Left kidney (tissue), 2 donors: ENCODE measurements around the gene MAP3K3. TPM values are rescaled to one million over a fixed set of nuclear protein-coding genes. Genes with fewer than 3 reads are reported as not detected.

Experiments used
- DNase-seq: peaks from one replicate; pipeline ENCODE4 v3.0.0-alpha.2; 2013
- polyA plus RNA-seq: library from polyadenylated mRNA; unstranded; fragments of 120-200 nt; gene quantifications from one replicate; pipeline ENCODE4 v1.2.1, GENCODE V29; 2013; ENCODE audit not compliant: insufficient read length

The MAP3K3 gene
- polyA plus RNA-seq, 1 donor: 33.8 TPM

GRCh38 chr17:63693411-63694113 is 71.3 kb downstream of the MAP3K3 start:
- no peak for DNase-seq

DNA sequence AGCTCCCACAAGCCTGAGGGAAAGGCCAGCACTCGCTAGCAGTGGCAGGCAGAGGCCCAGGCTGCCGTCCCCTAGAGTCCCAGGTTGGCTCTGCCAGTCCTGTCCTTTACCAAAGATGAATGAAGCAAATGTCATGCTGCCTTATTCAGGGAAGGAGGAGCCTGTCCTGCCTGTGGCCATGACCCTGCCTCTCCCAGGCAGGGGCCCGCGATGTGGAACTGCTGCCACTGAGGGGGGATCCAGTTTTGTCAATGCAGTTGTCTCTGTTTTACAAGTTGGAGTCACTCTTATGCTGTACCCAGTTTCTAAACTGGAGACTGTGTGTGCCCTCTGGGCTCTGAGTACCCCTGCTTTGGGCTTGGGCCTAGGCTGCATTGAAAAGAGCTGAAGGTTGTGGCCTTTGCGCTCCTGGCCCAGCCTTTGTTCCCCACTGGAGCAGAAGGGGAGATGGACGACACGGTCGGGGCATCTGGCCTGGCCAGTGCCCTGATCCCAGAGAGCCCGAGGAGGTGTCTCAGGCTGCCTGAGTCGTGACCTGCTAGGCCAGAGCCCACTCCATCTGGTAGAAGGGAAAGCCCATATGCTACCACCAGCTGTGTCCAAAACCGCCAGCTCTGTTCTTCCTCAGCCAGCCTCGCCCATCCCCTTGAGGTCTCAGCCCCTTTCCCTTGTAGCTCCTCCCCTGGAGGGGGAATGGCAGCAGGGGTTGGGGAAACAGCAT is 72.2 kb downstream of the MAP3K3 start:
- DNase-seq: no peak

DNA sequence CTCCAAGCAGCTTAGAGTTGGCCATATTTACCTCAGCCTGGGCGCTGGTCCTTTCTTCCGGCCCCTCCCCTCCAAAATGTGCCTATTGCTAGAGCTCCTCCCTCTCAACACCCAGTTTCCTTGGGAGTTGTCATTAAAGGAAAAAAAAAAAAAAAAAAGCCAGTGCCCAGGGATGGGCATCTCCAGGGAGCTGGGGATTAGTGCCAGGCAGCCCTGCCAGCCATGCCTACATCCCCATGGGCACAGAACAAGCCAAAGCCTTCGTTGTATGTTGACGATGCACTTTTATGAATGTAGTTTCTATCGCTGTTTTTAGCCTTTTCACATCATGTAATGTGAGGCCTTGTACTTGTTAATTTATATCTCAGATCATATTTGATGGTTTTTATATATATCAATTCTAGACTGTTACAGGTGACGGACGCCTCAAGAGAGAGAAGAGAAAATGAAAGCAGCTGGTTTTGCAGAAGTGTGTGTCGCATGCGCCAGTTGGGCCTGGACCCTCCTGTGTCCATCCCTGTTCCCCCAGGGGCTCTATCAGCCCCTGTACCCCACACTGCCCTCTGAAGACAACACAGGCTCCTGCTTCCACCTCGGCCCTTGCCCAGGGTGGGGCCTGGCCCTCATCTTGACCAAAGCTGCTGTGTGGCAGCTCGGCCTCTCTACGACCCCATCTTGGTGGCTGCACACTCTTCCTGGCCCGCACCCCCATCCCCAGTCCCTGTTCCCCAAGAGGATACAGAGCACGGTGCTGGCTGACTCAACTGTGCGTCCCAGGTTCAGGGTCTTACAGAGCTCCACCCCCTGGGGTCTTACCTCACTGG is 72.9 kb downstream of the MAP3K3 start:
- no peak for DNase-seq

GRCh38 chr17:63695889-63696288 is 73.7 kb downstream of the MAP3K3 start:
- DNase-seq: no peak

DNA sequence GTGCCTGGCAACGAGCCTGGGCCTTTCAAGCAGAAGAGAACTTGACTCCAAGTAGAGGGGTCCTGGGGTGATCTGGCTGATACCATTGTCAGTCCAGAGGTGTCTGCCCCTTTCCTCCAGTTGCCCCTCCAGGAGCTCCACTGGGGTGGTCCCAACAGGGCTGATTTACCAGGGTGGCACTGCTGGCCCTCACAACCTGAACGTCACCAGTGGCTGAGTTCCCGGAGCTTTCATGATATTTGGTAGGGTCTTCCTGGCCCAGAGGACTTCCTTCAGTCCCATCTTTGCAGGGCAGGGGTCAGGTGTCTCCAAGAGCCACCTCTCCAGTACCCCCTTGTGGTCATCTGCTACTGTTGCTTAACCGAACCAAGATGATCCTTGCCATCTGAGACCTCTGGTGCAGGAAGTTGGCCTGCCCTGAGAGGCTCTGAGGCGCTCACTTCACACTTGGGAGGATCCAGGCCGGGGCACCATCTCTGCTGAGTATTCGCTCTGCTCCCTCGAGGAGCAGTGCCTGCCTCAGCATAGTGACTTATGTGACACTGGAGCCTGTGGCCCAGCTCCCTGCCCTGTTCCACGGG is 74.3 kb downstream of the MAP3K3 start:
- DNase-seq: no peak

DNA sequence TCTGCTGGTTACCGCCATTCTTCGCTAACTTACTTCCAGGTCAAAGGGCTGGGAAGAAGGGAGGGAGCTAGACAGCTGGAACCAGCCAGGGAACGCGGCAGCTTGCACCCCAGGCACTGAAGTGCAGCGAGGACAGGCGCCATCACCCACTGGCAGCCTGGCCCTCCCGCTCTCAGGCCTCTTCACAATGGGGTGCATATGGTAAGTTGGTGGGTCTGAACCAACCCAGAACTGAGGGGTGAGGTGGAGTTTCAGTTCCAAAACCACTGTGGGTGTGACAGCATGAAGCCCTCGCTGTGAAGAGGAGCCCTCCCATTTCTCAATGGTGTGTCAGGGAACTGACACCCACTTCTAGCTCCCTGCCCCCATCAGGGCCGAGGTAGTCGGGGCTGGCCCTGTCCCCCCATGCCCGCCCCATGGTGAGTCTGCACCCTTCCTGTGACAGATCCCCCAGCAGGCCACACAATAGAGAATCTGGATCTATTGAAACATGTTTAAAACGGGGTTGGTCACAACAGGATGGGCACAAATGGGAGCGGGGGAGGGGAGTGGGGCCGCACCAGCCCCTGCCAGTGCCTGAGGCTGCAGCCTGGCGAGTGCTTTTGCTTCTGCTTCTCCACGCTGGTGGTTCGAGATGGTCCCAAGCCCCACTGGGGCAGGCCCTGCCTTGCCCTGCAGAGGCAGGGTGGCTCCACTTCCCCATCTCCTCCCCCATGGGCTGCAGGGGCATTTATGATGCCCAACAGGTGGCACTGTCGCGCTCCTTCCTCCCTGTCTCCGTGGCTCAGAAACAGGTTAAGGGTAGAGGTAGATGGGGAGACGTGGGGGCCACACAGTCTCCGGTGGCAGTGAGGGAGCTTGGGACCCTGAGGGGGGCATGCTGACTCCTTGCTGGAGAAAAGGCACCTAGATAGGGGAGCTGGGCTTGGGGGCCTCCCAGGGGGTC is 75.4 kb downstream of the MAP3K3 start:
- DNase-seq: no peak

- no peak for DNase-seq
Observed at GRCh38 chr17:63698381-63698885, 76.2 kb downstream of the MAP3K3 start.

DNA sequence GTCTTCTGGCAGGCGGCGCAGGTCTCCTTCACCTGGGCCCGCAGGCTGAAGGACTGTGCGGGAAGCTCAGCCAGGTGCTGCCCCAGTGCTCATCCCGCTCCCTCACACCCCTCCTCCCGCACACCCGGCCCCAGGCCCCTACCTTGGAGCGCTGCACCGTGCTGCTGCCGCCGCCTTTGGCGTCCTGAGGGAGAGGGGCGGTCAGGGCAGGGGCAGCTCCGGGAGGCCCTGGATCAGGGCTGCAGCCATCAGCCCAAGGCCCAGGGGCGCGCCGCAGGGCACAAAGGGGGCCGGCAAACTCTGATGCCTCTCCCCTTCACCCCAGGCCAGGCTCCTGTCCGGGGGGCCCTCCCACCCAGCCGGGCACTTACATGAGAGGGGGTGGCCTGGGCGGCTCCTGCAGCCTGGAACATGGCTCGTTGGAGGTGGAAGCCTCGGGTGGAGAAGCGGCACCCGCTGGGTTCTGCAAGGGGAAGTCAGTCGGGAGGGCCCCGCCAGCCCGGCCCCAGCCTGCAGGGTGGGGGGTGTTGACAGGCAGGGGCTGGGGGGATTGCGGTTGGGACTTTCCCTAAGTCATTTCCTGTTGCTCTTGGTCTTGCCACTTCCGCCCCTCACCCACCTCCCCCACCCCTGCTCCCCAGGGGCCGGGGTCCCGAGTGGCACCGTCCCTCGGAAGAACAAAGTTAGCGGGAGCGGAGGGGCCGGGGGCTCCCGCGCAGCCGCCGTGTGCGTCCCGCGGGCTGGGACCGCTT is 76.8 kb downstream of the MAP3K3 start:
- no peak for DNase-seq

DNA sequence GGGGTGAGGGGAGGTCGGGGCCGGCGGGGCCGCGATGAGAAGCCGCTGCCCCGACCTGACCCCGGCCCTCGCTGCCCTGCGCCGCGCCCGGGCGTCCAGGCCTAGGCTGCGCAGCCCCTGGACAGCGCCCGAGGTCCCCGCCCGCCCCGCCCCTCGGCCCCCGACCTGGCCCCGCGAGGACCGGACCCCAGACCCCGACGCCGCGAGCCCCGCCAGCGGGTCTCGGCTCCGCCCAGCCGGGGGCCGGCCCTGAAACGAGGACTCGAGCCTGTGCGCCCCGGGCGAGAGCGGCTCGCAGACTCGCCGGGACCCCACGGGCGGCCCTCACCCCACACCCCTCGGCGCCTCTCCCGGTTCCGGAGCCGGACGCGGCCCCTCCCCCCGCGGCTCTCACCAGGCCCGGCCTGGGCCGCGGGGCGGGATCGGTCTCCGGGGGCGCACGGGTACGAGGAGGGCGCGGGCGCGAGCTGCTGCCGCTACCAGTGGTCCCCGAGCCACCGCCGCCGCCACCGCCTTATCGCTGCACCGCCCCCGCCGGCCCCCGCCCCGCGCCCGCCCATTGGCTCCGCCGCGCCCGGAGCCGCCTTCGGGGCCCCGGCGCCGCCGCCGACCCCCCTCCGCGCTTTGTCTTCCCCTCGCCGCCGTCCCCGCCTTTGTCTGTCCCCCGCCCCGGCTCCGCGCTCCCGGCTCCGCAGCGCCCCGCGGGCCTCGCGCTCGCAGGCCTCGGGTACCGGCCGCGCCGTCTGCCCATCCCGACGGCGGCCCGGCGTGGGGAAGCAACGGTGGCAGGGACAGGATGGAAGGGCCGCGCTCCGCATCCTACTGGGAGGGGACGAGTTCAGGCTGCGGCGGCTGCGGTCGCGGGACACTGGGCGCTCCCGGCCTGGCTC is 77.7 kb downstream of the MAP3K3 start, which contains the start of gene LIMD2:
TSS of gene LIMD2 (minus strand) at position 488 of the 890 bp plus-strand sequence. CDS start 827 bp downstream, outside the sequence.
- DNase-seq: no peak

- no peak for DNase-seq
Observed at GRCh38 chr17:63700528-63701455, 78.6 kb downstream of the MAP3K3 start.

- DNase-seq: no peak
Observed at GRCh38 chr17:63701456-63701820, 79.2 kb downstream of the MAP3K3 start.

- DNase-seq: no peak
Observed at GRCh38 chr17:63701868-63702720, 79.9 kb downstream of the MAP3K3 start.

DNA sequence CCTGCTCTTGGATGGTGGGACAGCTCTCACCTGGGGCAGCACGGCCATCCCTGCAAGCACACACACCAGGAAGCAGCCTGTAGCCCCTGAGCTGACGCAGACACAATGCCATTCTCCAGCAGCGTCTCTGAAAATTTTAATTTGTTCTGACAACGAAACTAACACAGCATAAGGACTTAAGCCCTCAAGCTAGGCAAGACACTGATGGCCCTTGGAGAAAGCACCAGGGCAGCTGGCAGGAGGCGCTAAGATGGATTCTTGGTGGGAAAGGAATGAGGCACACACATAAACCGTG is 80.5 kb downstream of the MAP3K3 start:
- no peak for DNase-seq

DNA sequence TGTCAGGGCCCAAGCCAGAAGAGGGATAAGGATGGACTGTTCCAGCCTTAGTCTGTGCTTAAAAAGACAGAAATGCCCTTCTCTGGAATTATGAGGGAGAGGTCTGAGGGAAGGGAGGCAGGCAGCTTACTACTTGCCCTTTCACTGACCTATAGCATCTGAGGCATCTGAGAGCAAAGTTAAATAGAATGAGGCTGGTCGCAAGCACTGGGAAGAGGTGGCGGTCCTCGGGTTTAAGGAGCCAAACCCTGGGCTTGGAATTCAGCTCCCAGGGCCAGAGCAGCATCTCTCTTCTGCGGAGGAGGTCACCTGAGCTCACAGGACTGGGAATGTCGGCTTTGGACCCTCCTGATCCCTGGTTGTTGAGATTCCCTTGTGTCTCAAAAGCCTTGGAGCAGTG is 80.8 kb downstream of the MAP3K3 start:
- no peak for DNase-seq

- no peak for DNase-seq
Observed at GRCh38 chr17:63703556-63704258, 81.5 kb downstream of the MAP3K3 start.

GRCh38 chr17:63704259-63704576 is 82.0 kb downstream of the MAP3K3 start:
- no peak for DNase-seq

- DNase-seq: no peak
Observed at GRCh38 chr17:63704836-63705235, 82.6 kb downstream of the MAP3K3 start.
